DOHH2 (cell line): Measurements from ENCODE around the gene C10orf143.

Source experiments
- CTCF ChIP-seq: fragments of 200-600 bp; sonication (generic); IDR thresholded peaks from one replicate; pipeline ENCODE4 v1.5.1; 2014; ENCODE audit warnings: antibody characterized with exemption, mild to moderate bottlenecking, low read depth, low read length; ENCODE audit not compliant: poor library complexity, severe bottlenecking
- EZH2phosphoT487 ChIP-seq: fragments of 200-600 bp; sonication (generic); IDR thresholded peaks from 2 replicates; pipeline ENCODE4 v1.6.1; 2017; ENCODE audit warnings: borderline replicate concordance, mild to moderate bottlenecking, antibody characterized with exemption, low read length, moderate library complexity, mixed read lengths

GRCh38 chr10:130045801-130046321 is 64.8 kb downstream of the C10orf143 start:
- TF ChIP-seq CTCF (no peak), EZH2phosphoT487 (no peak)
